Measurements from ENCODE around the gene CREM.
"Not testable (repeated sequence)": the region's sequence is repeated elsewhere in the genome, so short reads cannot be mapped to it uniquely, and the experiment has no call there.

The CREM gene

DNA sequence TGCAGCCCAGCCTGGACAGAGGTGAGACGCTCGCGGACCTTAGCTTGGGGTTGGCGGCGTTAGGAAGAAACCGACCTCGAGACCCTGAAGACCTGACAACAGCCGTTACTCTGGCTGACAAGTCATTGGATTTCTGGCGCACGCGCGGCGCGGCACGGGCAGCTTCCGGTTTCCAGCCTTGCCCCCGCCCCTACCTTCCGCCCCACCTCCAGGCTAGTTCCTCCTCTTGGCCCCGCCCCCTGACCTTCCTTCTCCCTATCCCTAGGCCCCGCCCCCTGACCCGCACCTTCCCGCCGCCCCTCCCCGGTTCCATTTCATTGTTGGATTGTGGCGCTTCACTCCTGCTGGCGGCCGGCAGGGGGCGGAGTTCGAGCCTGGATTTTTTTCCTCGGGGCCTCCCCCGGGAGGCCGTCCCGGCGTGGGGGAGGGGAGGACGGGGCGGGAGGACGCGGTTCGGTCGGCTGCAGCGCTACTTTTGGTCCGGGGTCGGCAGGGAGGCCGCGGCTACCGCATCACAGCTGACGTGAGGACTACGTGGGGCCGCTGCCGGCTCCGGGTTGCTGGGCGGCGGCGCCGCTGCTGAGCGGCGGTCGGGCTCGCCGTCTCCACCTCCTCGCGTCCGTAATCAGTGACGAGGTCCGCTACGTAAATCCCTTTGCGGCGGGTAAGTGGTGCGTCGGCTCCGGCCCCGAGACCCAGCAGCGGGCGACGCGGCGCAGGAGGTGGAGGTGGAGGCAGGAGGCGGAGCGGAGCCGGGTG, at the start of gene CREM:
Gene CREM (plus strand): TSS at position 317 of the 759 bp plus-strand sequence. CDS start 10,990 bp downstream, outside the sequence.
- no peaks in the 10 kb centered on the region for H3K9me3 ChIP-seq (ENCODE audit: severe bottlenecking)
- peaks cover 18% of the 10 kb centered on the region for H3K4me1 ChIP-seq (ENCODE audit: insufficient read depth, poor library complexity, severe bottlenecking)
- H3K36me3 ChIP-seq (ENCODE audit: low read depth) = no peaks in the 10 kb centered on the region
- TF ChIP-seq CTCF (IDR thresholded peaks at IDR 0.05; ENCODE audit: poor library complexity, severe bottlenecking) = peak; percentile 94
- H3K27ac ChIP-seq (ENCODE audit: poor library complexity, severe bottlenecking) = peak within 1 kb of the TSS; percentile 87
- DNase-seq (ENCODE audit: low spot score) (peak; percentile 100), ATAC-seq (ENCODE audit: low read depth) (peak; percentile 88)
- H3K27me3 ChIP-seq (ENCODE audit: insufficient read depth, poor library complexity, severe bottlenecking) = no peaks in the 10 kb centered on the region
- H3K4me3 ChIP-seq (ENCODE audit: severe bottlenecking) = peak within 1 kb of the TSS; percentile 86

DNA sequence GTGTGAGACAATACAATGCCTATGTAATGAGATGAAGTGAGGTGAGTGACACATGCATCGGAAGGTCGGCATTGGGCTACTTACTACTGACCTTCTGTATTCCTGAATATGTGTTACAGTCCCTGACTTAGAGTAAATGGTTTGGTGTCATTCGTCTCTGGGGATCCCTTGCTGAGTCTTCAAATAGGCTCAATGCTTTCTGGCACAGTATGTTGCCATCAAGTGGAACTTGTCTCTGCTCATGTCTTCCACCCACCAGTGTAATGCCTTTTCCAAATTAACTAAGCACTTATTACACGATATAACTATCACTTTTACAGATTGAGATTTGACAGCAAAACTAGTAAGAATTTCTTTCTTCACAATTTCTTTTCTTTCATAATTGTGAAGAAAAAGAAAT, 47.4 kb upstream of the CREM start:
- peak overlapping the region; percentile 29 for H3K27ac ChIP-seq (ENCODE audit: poor library complexity, severe bottlenecking)
- H3K36me3 ChIP-seq (ENCODE audit: low read depth) = peaks cover 25% of the 10 kb centered on the region
- H3K27me3 ChIP-seq (ENCODE audit: insufficient read depth, poor library complexity, severe bottlenecking) = no peaks in the 10 kb centered on the region
- H3K4me3 ChIP-seq (ENCODE audit: severe bottlenecking) = no peak overlapping the region
- H3K9me3 ChIP-seq (ENCODE audit: severe bottlenecking) = no peaks in the 10 kb centered on the region
- ATAC-seq (ENCODE audit: low read depth) = no peak
- no peak for DNase-seq (ENCODE audit: low spot score)
- peaks cover 10% of the 10 kb centered on the region for H3K4me1 ChIP-seq (ENCODE audit: insufficient read depth, poor library complexity, severe bottlenecking)
- TF ChIP-seq CTCF (IDR thresholded peaks at IDR 0.05; ENCODE audit: poor library complexity, severe bottlenecking) = no peak

DNA sequence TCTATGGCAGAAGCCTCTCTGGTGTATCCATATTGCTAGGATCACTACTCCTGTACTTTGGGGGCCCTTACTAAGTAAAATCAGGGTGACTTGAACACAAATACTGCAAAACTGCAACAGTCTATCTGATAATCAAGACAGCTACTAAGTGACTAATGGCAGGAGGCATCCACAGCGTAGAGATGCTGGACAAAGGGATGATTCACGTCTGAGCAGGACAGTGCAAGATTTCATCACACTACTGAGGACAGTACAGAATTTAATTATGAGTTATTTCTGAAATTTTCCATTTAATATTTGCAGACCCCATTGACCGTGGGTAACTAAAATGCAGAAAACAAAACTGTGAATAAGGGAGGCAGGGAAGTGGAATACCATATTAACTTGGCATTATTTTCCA, 46.9 kb upstream of the CREM start:
- Histone ChIP-seq H3K27me3 (ENCODE audit: insufficient read depth, poor library complexity, severe bottlenecking) (no peaks in the 10 kb centered on the region), H3K27ac (ENCODE audit: poor library complexity, severe bottlenecking) (peak overlapping the region; percentile 29), H3K4me3 (ENCODE audit: severe bottlenecking) (no peak overlapping the region), H3K9me3 (ENCODE audit: severe bottlenecking) (no peaks in the 10 kb centered on the region), H3K4me1 (ENCODE audit: insufficient read depth, poor library complexity, severe bottlenecking) (peaks cover 10% of the 10 kb centered on the region), H3K36me3 (ENCODE audit: low read depth) (peaks cover 25% of the 10 kb centered on the region)
- DNase-seq (ENCODE audit: low spot score) (no peak), ATAC-seq (ENCODE audit: low read depth) (peak; percentile 100)
- no peak for TF ChIP-seq CTCF (IDR thresholded peaks at IDR 0.05; ENCODE audit: poor library complexity, severe bottlenecking)

GRCh38 chr10:35080261-35080660, 46.4 kb upstream of the CREM start:
- Histone ChIP-seq H3K4me1 (ENCODE audit: insufficient read depth, poor library complexity, severe bottlenecking) (peaks cover 10% of the 10 kb centered on the region), H3K27ac (ENCODE audit: poor library complexity, severe bottlenecking) (peak overlapping the region; percentile 29), H3K36me3 (ENCODE audit: low read depth) (peaks cover 25% of the 10 kb centered on the region)
- H3K9me3 ChIP-seq (ENCODE audit: severe bottlenecking); H3K4me3 ChIP-seq (ENCODE audit: severe bottlenecking); ATAC-seq (ENCODE audit: low read depth); H3K27me3 ChIP-seq (ENCODE audit: insufficient read depth, poor library complexity, severe bottlenecking); DNase-seq (ENCODE audit: low spot score): not testable (repeated sequence)

DNA sequence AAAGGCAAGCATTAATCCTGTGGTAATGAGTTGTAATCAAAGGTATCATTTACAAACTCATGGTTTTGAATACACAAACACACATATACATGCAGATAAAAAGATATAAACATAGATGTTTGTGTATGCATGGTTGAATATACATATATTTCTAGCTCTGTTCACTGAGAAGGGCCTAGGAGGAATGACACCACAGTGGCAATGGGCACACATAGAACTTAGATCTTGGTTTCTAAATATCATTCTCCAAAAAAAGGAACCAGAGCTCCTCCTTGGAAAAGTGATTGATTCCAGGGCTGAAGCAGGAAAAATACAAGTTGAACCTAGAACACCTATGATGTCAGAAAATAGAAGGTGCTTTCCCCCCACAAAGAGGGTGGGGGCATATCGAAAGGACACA, 43.4 kb upstream of the CREM start:
- peaks cover 21% of the 10 kb centered on the region for H3K36me3 ChIP-seq (ENCODE audit: low read depth)
- no peak for TF ChIP-seq CTCF (IDR thresholded peaks at IDR 0.05; ENCODE audit: poor library complexity, severe bottlenecking)
- no peaks in the 10 kb centered on the region for H3K9me3 ChIP-seq (ENCODE audit: severe bottlenecking)
- DNase-seq (ENCODE audit: low spot score) (no peak), ATAC-seq (ENCODE audit: low read depth) (no peak)
- no peaks in the 10 kb centered on the region for H3K27me3 ChIP-seq (ENCODE audit: insufficient read depth, poor library complexity, severe bottlenecking)
- no peak overlapping the region for H3K27ac ChIP-seq (ENCODE audit: poor library complexity, severe bottlenecking)
- H3K4me3 ChIP-seq (ENCODE audit: severe bottlenecking) = no peak overlapping the region
- H3K4me1 ChIP-seq (ENCODE audit: insufficient read depth, poor library complexity, severe bottlenecking) = peaks cover 10% of the 10 kb centered on the region

Data from RWPE2 (cell line).